Parathyroid adenoma (tissue), 2 donors: Measurements from ENCODE around the gene TLE1.

Experiments used
- H2AFZ ChIP-seq: fragments of 300-600 bp; sonication (generic); one replicate; pipeline ENCODE4 v1.7.0; 2017; ENCODE audit warnings: antibody characterized with exemption, mild to moderate bottlenecking
- H3K27ac ChIP-seq: fragments of 300-600 bp; sonication (generic); one replicate; pipeline ENCODE4 v1.7.0; 2017
- H3K27me3 ChIP-seq: fragments of 300-600 bp; sonication (generic); one replicate; pipeline ENCODE4 v1.7.0; 2017; ENCODE audit warnings: low read length; ENCODE audit not compliant: control insufficient read depth, insufficient read depth
- H3K36me3 ChIP-seq: fragments of 300-600 bp; sonication (generic); one replicate; pipeline ENCODE4 v1.7.0; 2017; ENCODE audit warnings: low read length; ENCODE audit not compliant: control insufficient read depth, insufficient read depth
- H3K4me1 ChIP-seq: fragments of 300-600 bp; sonication (generic); one replicate; pipeline ENCODE4 v1.7.0; 2017; ENCODE audit warnings: control low read depth
- H3K4me2 ChIP-seq: fragments of 300-600 bp; sonication (generic); one replicate; pipeline ENCODE4 v1.7.0; 2017; ENCODE audit warnings: low read length
- H3K4me3 ChIP-seq: fragments of 300-600 bp; sonication (generic); one replicate; pipeline ENCODE4 v1.7.0; 2017; ENCODE audit warnings: low read depth, low read length
- H3K79me2 ChIP-seq: fragments of 300-600 bp; sonication (generic); one replicate; pipeline ENCODE4 v1.7.0; 2017; ENCODE audit warnings: control low read depth
- H3K9ac ChIP-seq: fragments of 300-600 bp; sonication (generic); one replicate; pipeline ENCODE4 v1.7.0; 2017; ENCODE audit warnings: mild to moderate bottlenecking
- H3K9me3 ChIP-seq: fragments of 300-600 bp; sonication (generic); one replicate; pipeline ENCODE4 v1.7.0; 2017; ENCODE audit warnings: low read length; ENCODE audit not compliant: control insufficient read depth
- TF ChIP-seq, protein P1 (sequence below): fragments of 300-600 bp; sonication (generic); IDR thresholded peaks from one replicate; pipeline ENCODE4 v1.7.0; 2017; ENCODE audit warnings: antibody characterized with exemption, mild to moderate bottlenecking
- donor health status: primary hyperparathyroidism.

The TLE1 gene

GRCh38 chr9:81552581-81552991, 136.8 kb downstream of the TLE1 start:
- Histone ChIP-seq H3K27me3 (no peaks in the 10 kb centered on the region), H3K9me3 (no peaks in the 10 kb centered on the region), H3K79me2 (no peaks in the 10 kb centered on the region), H3K9ac (no peak overlapping the region), H3K4me1 (no peaks in the 10 kb centered on the region), H3K4me2 (no peak overlapping the region), H3K4me3 (no peak overlapping the region), H3K27ac (no peak overlapping the region), H2AFZ (no peak overlapping the region), H3K36me3 (no peaks in the 10 kb centered on the region)
- TF ChIP-seq, protein P1, sequence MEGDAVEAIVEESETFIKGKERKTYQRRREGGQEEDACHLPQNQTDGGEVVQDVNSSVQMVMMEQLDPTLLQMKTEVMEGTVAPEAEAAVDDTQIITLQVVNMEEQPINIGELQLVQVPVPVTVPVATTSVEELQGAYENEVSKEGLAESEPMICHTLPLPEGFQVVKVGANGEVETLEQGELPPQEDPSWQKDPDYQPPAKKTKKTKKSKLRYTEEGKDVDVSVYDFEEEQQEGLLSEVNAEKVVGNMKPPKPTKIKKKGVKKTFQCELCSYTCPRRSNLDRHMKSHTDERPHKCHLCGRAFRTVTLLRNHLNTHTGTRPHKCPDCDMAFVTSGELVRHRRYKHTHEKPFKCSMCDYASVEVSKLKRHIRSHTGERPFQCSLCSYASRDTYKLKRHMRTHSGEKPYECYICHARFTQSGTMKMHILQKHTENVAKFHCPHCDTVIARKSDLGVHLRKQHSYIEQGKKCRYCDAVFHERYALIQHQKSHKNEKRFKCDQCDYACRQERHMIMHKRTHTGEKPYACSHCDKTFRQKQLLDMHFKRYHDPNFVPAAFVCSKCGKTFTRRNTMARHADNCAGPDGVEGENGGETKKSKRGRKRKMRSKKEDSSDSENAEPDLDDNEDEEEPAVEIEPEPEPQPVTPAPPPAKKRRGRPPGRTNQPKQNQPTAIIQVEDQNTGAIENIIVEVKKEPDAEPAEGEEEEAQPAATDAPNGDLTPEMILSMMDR = no peak

GRCh38 chr9:81550207-81550583, 139.2 kb downstream of the TLE1 start:
- Histone ChIP-seq H2AFZ (no peak overlapping the region), H3K4me1 (no peaks in the 10 kb centered on the region), H3K36me3 (no peaks in the 10 kb centered on the region), H3K27me3 (no peaks in the 10 kb centered on the region), H3K9ac (no peak overlapping the region), H3K27ac (no peak overlapping the region), H3K79me2 (no peaks in the 10 kb centered on the region), H3K4me3 (no peak overlapping the region), H3K4me2 (no peak overlapping the region), H3K9me3 (no peaks in the 10 kb centered on the region)
- TF ChIP-seq, protein P1 = no peak

DNA sequence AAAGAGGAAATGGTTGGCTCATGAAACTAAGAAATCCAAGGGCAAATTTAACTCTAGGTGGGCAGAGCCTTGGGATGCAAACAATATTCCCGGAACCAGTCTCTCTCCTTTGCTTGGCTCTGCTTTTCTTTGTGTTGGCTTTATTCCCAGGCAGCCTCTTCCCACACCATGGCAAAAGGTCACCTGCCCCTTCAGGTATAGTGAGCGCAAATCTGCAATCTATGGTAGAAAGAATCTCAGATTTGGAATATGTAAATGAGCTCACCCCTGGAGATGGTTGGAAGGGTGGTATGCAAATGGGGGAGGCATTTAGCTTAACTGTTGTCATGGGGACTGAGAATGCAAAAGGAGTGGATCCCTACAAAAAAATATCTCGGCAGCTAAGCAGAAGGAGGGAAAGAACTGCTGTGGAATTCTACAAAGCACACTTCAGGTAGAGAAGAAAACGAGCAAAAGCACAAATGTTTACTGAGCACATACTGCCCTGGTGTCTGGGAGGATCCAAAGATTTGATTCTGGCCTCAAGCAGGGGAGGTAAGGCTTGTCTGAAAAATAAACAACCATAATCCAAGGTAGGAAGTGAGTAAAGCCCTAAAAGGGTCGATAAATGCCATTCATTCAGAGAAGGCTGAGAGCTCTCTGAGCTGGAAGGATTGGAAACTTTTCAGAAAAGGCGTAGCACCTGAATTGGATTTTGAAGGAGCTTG, 139.7 kb downstream of the TLE1 start:
- Histone ChIP-seq H3K79me2 (no peaks in the 10 kb centered on the region), H3K4me1 (no peaks in the 10 kb centered on the region), H2AFZ (no peak overlapping the region), H3K27me3 (no peaks in the 10 kb centered on the region), H3K4me3 (no peak overlapping the region), H3K9ac (no peak overlapping the region), H3K36me3 (no peaks in the 10 kb centered on the region), H3K27ac (no peak overlapping the region), H3K4me2 (no peak overlapping the region), H3K9me3 (no peaks in the 10 kb centered on the region)
- TF ChIP-seq, protein P1 = no peak

GRCh38 chr9:81548911-81549310, 140.4 kb downstream of the TLE1 start:
- H3K4me2 ChIP-seq = no peak overlapping the region
- H3K27ac ChIP-seq = no peak overlapping the region
- H3K4me3 ChIP-seq = no peak overlapping the region
- H3K4me1 ChIP-seq = no peaks in the 10 kb centered on the region
- no peak overlapping the region for H2AFZ ChIP-seq
- no peak overlapping the region for H3K9ac ChIP-seq
- no peaks in the 10 kb centered on the region for H3K79me2 ChIP-seq
- no peaks in the 10 kb centered on the region for H3K36me3 ChIP-seq
- H3K9me3 ChIP-seq = no peaks in the 10 kb centered on the region
- H3K27me3 ChIP-seq = no peaks in the 10 kb centered on the region
- TF ChIP-seq, protein P1 = no peak

GRCh38 chr9:81546489-81546888, 142.9 kb downstream of the TLE1 start:
- H3K4me2 ChIP-seq = no peak overlapping the region
- no peak overlapping the region for H3K9ac ChIP-seq
- no peak overlapping the region for H3K4me3 ChIP-seq
- H3K79me2 ChIP-seq = no peaks in the 10 kb centered on the region
- no peak overlapping the region for H3K27ac ChIP-seq
- H3K9me3 ChIP-seq = no peaks in the 10 kb centered on the region
- no peaks in the 10 kb centered on the region for H3K4me1 ChIP-seq
- H3K36me3 ChIP-seq = no peaks in the 10 kb centered on the region
- H2AFZ ChIP-seq = no peak overlapping the region
- H3K27me3 ChIP-seq = no peaks in the 10 kb centered on the region
- TF ChIP-seq, protein P1 = no peak
